B cell (primary cell): ENCODE results near the gene DNTT. TPM values are rescaled to one million over a fixed set of nuclear protein-coding genes. Genes with fewer than 3 reads are reported as not detected.

ENCODE experiments used
- ATAC-seq: fragments of 200-7000 bp; cut with Tn5 transposase; one replicate; pipeline ENCODE4 v1.10.0; 2021; ENCODE audit warnings: low read depth, mild to moderate bottlenecking, moderate number of reproducible peaks, moderate library complexity
- CTCF ChIA-PET: fragments of 350-600 bp; sonication (Branson Sonifier 250); formaldehyde crosslinking; loops from one replicate; lab custom pipeline; 2021; ENCODE audit warnings: antibody characterized with exemption, inconsistent platforms; lab: Charles Lee
- POLR2A ChIA-PET: fragments of 350-600 bp; sonication (Branson Sonifier 250); formaldehyde crosslinking; loops from one replicate; lab custom pipeline; 2021; ENCODE audit warnings: antibody characterized with exemption; lab: Charles Lee
- DNase-seq: peaks from one replicate; pipeline ENCODE4 v3.0.0; 2013
- H2AFZ ChIP-seq: 2 replicates; pipeline ENCODE4 v1.6.1; 2012; ENCODE audit warnings: mild to moderate bottlenecking, low read depth, low read length; ENCODE audit not compliant: insufficient read depth, poor library complexity, severe bottlenecking
- H3K27ac ChIP-seq, 2 donors: 1 replicate in 1 of 2; 2 replicates in 1 of 2; pipeline ENCODE4 v1.5.1; 2012 to 2013; ENCODE audit warnings: low read length in 2 of 2, mild to moderate bottlenecking in 2 of 2, moderate library complexity in 1 of 2
- H3K27me3 ChIP-seq, 4 experiments: fragments of 200-600 bp in 1 of 4; sonication (generic) in 1 of 4; replicated peaks in 1 of 4; 1 replicate in 2 of 4; 2 replicates in 2 of 4; pipeline versions ENCODE4 v1.6.1 to v1.7.0; 2013 to 2016; ENCODE audit warnings: low read length in 3 of 4, mild to moderate bottlenecking in 2 of 4, mixed read lengths in 1 of 4, moderate library complexity in 1 of 4; ENCODE audit not compliant: insufficient read depth in 4 of 4, control insufficient read depth in 3 of 4; ENCODE audit errors: control extremely low read depth in 1 of 4
- H3K36me3 ChIP-seq, 2 experiments: replicated peaks in 1 of 2; 1 replicate in 1 of 2; 2 replicates in 1 of 2; pipeline versions ENCODE4 v1.6.1 to v1.7.1; 2013; ENCODE audit warnings: low read length in 1 of 2; ENCODE audit not compliant: insufficient read depth in 2 of 2, control insufficient read depth in 1 of 2; ENCODE audit errors: control extremely low read depth in 1 of 2, extremely low read depth in 1 of 2
- H3K4me1 ChIP-seq, 2 donors: fragments of 200-600 bp in 1 of 2; sonication (generic) in 1 of 2; 1 replicate in 1 of 2; 2 replicates in 1 of 2; pipeline versions ENCODE4 v1.5.1 to v1.6.1; 2013 to 2017; ENCODE audit warnings: low read length in 2 of 2; ENCODE audit not compliant: control insufficient read depth in 2 of 2, insufficient read depth in 2 of 2
- H3K4me2 ChIP-seq: replicated peaks from 2 replicates; pipeline ENCODE3; 2012; ENCODE audit warnings: mild to moderate bottlenecking, low read depth, low read length; ENCODE audit not compliant: poor library complexity, severe bottlenecking
- H3K4me3 ChIP-seq, 5 experiments: fragments of 200-600 bp in 1 of 5; sonication (generic) in 1 of 5; 1 replicate in 3 of 5; 2 replicates in 2 of 5; pipeline versions ENCODE4 v1.5.1 to v1.7.0; 2011 to 2016; ENCODE audit warnings: low read length in 4 of 5, mild to moderate bottlenecking in 4 of 5, low read depth in 2 of 5, control low read depth in 1 of 5, moderate library complexity in 1 of 5; ENCODE audit not compliant: insufficient read depth in 1 of 5; ENCODE audit errors: control extremely low read depth in 1 of 5, extremely low read depth in 1 of 5
- H3K79me2 ChIP-seq: fragments of 200-600 bp; sonication (generic); one replicate; pipeline ENCODE4 v1.6.0; 2016; ENCODE audit warnings: low read length; ENCODE audit not compliant: control insufficient read depth, insufficient read depth
- H3K9ac ChIP-seq: fragments of 200-600 bp; sonication (generic); 2 replicates; pipeline ENCODE4 v1.6.1; 2017; ENCODE audit warnings: mild to moderate bottlenecking, low read length, moderate library complexity
- H3K9me3 ChIP-seq, 3 donors: one replicate each; pipeline versions ENCODE4 v1.6.1 to v1.7.1; 2013; ENCODE audit warnings: low read length in 2 of 3; ENCODE audit not compliant: control insufficient read depth in 2 of 3, insufficient read depth in 1 of 3; ENCODE audit errors: control extremely low read depth in 1 of 3
- H4K20me1 ChIP-seq: 2 replicates; pipeline ENCODE4 v1.6.0; 2012; ENCODE audit warnings: mild to moderate bottlenecking, low read length; ENCODE audit not compliant: insufficient read depth, control insufficient read depth, poor library complexity, severe bottlenecking
- H3K27ac Mint-ChIP-seq: one replicate; pipeline ENCODE4 v1.8.0; 2021; ENCODE audit warnings: mixed read lengths
- H3K27me3 Mint-ChIP-seq: one replicate; pipeline ENCODE4 v1.8.0; 2021; ENCODE audit warnings: mixed read lengths
- H3K4me1 Mint-ChIP-seq: one replicate; pipeline ENCODE4 v1.8.0; 2021; ENCODE audit warnings: mixed read lengths
- H3K4me3 Mint-ChIP-seq: one replicate; pipeline ENCODE4 v1.8.0; 2021; ENCODE audit warnings: mixed read lengths
- H3K9me3 Mint-ChIP-seq: one replicate; pipeline ENCODE4 v1.8.0; 2022; ENCODE audit warnings: mixed read lengths; ENCODE audit not compliant: insufficient read depth
- CTCF ChIP-seq: fragments of 200-600 bp; IDR thresholded peaks from one replicate; pipeline ENCODE4 v1.8.0; 2022; ENCODE audit warnings: antibody characterized with exemption, mild to moderate bottlenecking
- EZH2 ChIP-seq: IDR thresholded peaks from 2 replicates; pipeline ENCODE4 v1.6.1; 2012; ENCODE audit warnings: borderline replicate concordance, low read depth, mild to moderate bottlenecking, moderate library complexity, low read length; ENCODE audit not compliant: insufficient read depth, poor library complexity, severe bottlenecking
- WGBS: methylation state at CpG from one replicate; pipeline ENCODE4 v1.1.5; 2013; ENCODE audit warnings: missing lambda C conversion rate; ENCODE audit not compliant: insufficient coverage; 5-methylcytosine and 5-hydroxymethylcytosine counted together
- intact Hi-C: fragments of 100-400 bp; cut with micrococcal nuclease; formaldehyde crosslinking; loops from one replicate; pipeline ENCODE4 v1.10.0; 2022
- polyA plus RNA-seq: library from polyadenylated mRNA; depleted of rRNA; stranded (reverse); fragments of >200 nt; gene quantifications from 2 replicates; pipeline ENCODE4 v1.2.3, GENCODE V29; 2012
- total RNA-seq, 2 donors: library from RNA; stranded (reverse); fragments of 120-200 nt in 1 of 2; gene quantifications; 1 replicate in 1 of 2; 2 replicates in 1 of 2; pipeline versions ENCODE4 v1.2.3 to v1.2.4, GENCODE V29; 2013 to 2022

Gene DNTT
- total and polyA plus RNA-seq, 2 donors (not counting 1 experiment from before 2014, with no cell fraction given): not detected

- Histone ChIP-seq H3K36me3 (no peaks in the 10 kb centered on the region), H3K4me3 (peak overlapping the region in 2 of 5 experiments; percentile 6 to 30), H3K9me3 (no peaks in the 10 kb centered on the region), H4K20me1 (no peaks in the 10 kb centered on the region), H3K79me2 (peaks cover 62% of the 10 kb centered on the region), H3K27ac (peak overlapping the region; percentile 86), H3K27me3 (no peaks in the 10 kb centered on the region), H3K4me1 (peaks cover 67 to 70% of the 10 kb centered on the region in 2 donors), H3K9ac (peak overlapping the region; percentile 31), H3K4me2 (peak overlapping the region; percentile 79), H2AFZ (peak overlapping the region; percentile 52)
- WGBS: 25% methylated on average over 2 of the region's 4 CpGs
- Mint-ChIP-seq H3K27me3 (no peaks in the 10 kb centered on the region), H3K4me1 (peaks cover 75% of the 10 kb centered on the region), H3K4me3 (peak overlapping the region; percentile 85), H3K9me3 (no peaks in the 10 kb centered on the region), H3K27ac (peak overlapping the region; percentile 97)
- DNase-seq (no peak), ATAC-seq (no peak)
- CTCF ChIA-PET: interaction anchor here (0.6 to 13.8 kb wide), 16 partner anchors 13 to 456 kb away, joined by 3 to 964 read pairs (median 6); partner anchors contain the start of genes BLNK and DNTT
- POLR2A ChIA-PET: interaction anchor here (1.1 to 3.7 kb wide), 3 partner anchors 19 to 60 kb away, joined by 5 to 37 read pairs (median 20); partner anchors contain the start of gene BLNK
- TF ChIP-seq EZH2 (no peak), CTCF (no peak)
- intact Hi-C loops: loop anchor here (10.0 kb wide), 1 partner anchor 246 kb away; the partner anchor contains the start of gene CCNJ
These were observed 13.7 kb upstream of the DNTT start for GRCh38 chr10:96290368-96291133.
